Uterus (tissue), 2 donors: Measurements from ENCODE around the gene KLK8.

Experiments
- POLR2A ChIP-seq, 2 donors: fragments of 450-650 bp; IDR thresholded peaks; one replicate each; pipeline ENCODE4 v1.6.1; 2016; ENCODE audit warnings: antibody characterized with exemption in 2 of 2, mild to moderate bottlenecking in 1 of 2, moderate library complexity in 1 of 2
- TF ChIP-seq, protein P1 (sequence below), 4 experiments: fragments of 200-600 bp in 2 of 4; fragments of 450-650 bp in 2 of 4; sonication (generic) in 2 of 4; IDR thresholded peaks; one replicate each; pipeline ENCODE4 v1.5.1; 2016 to 2019; ENCODE audit warnings: antibody characterized with exemption in 4 of 4, mild to moderate bottlenecking in 2 of 4, moderate library complexity in 1 of 4

DNA sequence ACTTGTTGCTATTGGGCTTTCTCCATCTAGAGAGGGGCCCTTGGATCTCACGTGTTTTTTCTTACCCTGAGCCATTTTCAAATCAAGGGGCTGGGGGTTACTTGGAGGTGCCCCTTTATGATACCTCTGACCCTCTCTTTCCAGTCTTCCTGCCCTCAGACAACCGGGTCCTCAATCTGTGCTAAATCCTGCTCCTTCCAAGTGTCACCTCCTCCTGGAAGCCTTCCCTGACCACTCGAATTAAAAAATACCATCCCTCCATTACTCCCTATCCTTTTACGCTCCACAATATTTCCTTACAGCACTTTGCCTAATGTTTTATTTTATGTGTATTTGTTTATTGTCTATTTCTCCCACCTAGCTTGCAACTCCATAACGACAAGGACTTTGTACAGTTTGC lies 3.3 kb downstream of the KLK8 start:
- TF ChIP-seq POLR2A (IDR thresholded peaks at IDR 0.05): no peak
- TF ChIP-seq, protein P1, sequence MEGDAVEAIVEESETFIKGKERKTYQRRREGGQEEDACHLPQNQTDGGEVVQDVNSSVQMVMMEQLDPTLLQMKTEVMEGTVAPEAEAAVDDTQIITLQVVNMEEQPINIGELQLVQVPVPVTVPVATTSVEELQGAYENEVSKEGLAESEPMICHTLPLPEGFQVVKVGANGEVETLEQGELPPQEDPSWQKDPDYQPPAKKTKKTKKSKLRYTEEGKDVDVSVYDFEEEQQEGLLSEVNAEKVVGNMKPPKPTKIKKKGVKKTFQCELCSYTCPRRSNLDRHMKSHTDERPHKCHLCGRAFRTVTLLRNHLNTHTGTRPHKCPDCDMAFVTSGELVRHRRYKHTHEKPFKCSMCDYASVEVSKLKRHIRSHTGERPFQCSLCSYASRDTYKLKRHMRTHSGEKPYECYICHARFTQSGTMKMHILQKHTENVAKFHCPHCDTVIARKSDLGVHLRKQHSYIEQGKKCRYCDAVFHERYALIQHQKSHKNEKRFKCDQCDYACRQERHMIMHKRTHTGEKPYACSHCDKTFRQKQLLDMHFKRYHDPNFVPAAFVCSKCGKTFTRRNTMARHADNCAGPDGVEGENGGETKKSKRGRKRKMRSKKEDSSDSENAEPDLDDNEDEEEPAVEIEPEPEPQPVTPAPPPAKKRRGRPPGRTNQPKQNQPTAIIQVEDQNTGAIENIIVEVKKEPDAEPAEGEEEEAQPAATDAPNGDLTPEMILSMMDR (IDR thresholded peaks at IDR 0.05): no peak
